Keratinocyte (primary cell): ENCODE data around the gene PGLYRP4. TPM values are rescaled to one million over a fixed set of nuclear protein-coding genes. Genes with fewer than 3 reads are reported as not detected.

ENCODE experiments used
- DNase-seq: peaks from one replicate; pipeline ENCODE4 v3.0.0-alpha.2; 2011; ENCODE audit warnings: low read depth, missing footprints, low spot score
- FAIRE-seq: peaks from 2 replicates; lab custom pipeline; 2011; peaks lifted over from hg19 to GRCh38; lab: Jason Lieb, UNC
- H2AFZ ChIP-seq: 2 replicates; pipeline ENCODE4 v1.6.0; 2012; ENCODE audit warnings: low read length, control low read depth, inconsistent platforms; ENCODE audit not compliant: control insufficient read depth
- H3K27ac ChIP-seq: 2 replicates; pipeline ENCODE4 v1.5.1; 2011; ENCODE audit warnings: low read length; ENCODE audit not compliant: control insufficient read depth, insufficient read depth
- H3K27me3 ChIP-seq: 3 replicates; pipeline ENCODE4 v1.6.0; 2011; ENCODE audit warnings: low read length; ENCODE audit not compliant: control insufficient read depth, insufficient read depth; ENCODE audit errors: extremely low read depth
- H3K36me3 ChIP-seq, 2 experiments: 2 replicates in 1 of 2; 3 replicates in 1 of 2; pipeline ENCODE4 v1.5.1; 2011; ENCODE audit warnings: low read length in 2 of 2, mild to moderate bottlenecking in 1 of 2; ENCODE audit not compliant: control insufficient read depth in 2 of 2, insufficient read depth in 2 of 2; ENCODE audit errors: extremely low read depth in 1 of 2
- H3K4me1 ChIP-seq: 3 replicates; pipeline ENCODE4 v1.5.1; 2011; ENCODE audit warnings: low read length; ENCODE audit not compliant: control insufficient read depth, insufficient read depth; ENCODE audit errors: extremely low read depth
- H3K4me2 ChIP-seq: 3 replicates; pipeline ENCODE4 v1.6.0; 2011; ENCODE audit warnings: low read depth, low read length; ENCODE audit not compliant: control insufficient read depth, insufficient read depth; ENCODE audit errors: extremely low read depth
- H3K4me3 ChIP-seq, 3 experiments: fragments of 200-600 bp in 1 of 3; sonication (generic) in 1 of 3; 2 replicates in 2 of 3; 3 replicates in 1 of 3; pipeline ENCODE4 v1.5.1; 2011 to 2016; ENCODE audit warnings: low read length in 3 of 3, mild to moderate bottlenecking in 3 of 3, control low read depth in 2 of 3, inconsistent platforms in 1 of 3, low read depth in 1 of 3, mixed read lengths in 1 of 3, mixed run types in 1 of 3, moderate library complexity in 1 of 3; ENCODE audit not compliant: control insufficient read depth in 2 of 3, insufficient read depth in 2 of 3; ENCODE audit errors: extremely low read depth in 1 of 3
- H3K79me2 ChIP-seq: 2 replicates; pipeline ENCODE4 v1.6.0; 2012; ENCODE audit warnings: low read length; ENCODE audit not compliant: control insufficient read depth, insufficient read depth
- H3K9ac ChIP-seq: 3 replicates; pipeline ENCODE4 v1.6.0; 2011; ENCODE audit warnings: low read length; ENCODE audit not compliant: control insufficient read depth, insufficient read depth; ENCODE audit errors: extremely low read depth
- H3K9me1 ChIP-seq: 3 replicates; pipeline ENCODE4 v1.6.0; 2011; ENCODE audit warnings: low read length; ENCODE audit not compliant: control insufficient read depth, insufficient read depth; ENCODE audit errors: extremely low read depth
- H3K9me3 ChIP-seq: 2 replicates; pipeline ENCODE4 v1.5.1; 2012; ENCODE audit warnings: low read depth, low read length; ENCODE audit not compliant: control insufficient read depth
- H4K20me1 ChIP-seq: 3 replicates; pipeline ENCODE4 v1.6.0; 2011; ENCODE audit warnings: low read length; ENCODE audit not compliant: control insufficient read depth, insufficient read depth; ENCODE audit errors: extremely low read depth
- CTCF ChIP-seq, 3 experiments: IDR thresholded peaks in 1 of 3; conservative IDR thresholded peaks in 1 of 3; optimal IDR thresholded peaks in 1 of 3; 2 replicates in 2 of 3; 3 replicates in 1 of 3; pipeline versions ENCODE3 to v1.5.1; 2011; ENCODE audit warnings: low read length in 3 of 3, mild to moderate bottlenecking in 3 of 3, moderate library complexity in 2 of 3, control low read depth in 1 of 3, inconsistent platforms in 1 of 3; ENCODE audit not compliant: insufficient read depth in 2 of 3; ENCODE audit errors: extremely low read depth in 1 of 3
- EZH2 ChIP-seq: IDR thresholded peaks from one replicate; pipeline ENCODE4 v1.6.1; 2012; ENCODE audit warnings: inconsistent platforms, mild to moderate bottlenecking, low read length, moderate library complexity
- dilution Hi-C: fragments of 300-500 bp; cut with MboI; formaldehyde crosslinking; loops from one replicate; pipeline ENCODE4 v1.7.0; 2020; ENCODE audit warnings: low sequenced_read_pairs; ENCODE audit not compliant: extremely low pct_ligation_motif_present
- polyA plus RNA-seq, 5 experiments: library from polyadenylated mRNA; depleted of rRNA in 3 of 5; stranded (reverse) in 3 of 5; stranded (forward) in 1 of 5; unstranded in 1 of 5; fragments of >200 nt; gene quantifications; 1 replicate in 1 of 5; 2 replicates in 3 of 5; 3 replicates in 1 of 5; pipeline versions ENCODE4 v1.2.1 to v1.2.3, GENCODE V29; 2011 to 2012; ENCODE audit warnings: missing spikeins in 2 of 5, low read depth in 1 of 5, low replicate concordance in 1 of 5
- small RNA-seq, 3 experiments: library from RNA; depleted of rRNA; stranded (forward); fragments of <200 nt; gene quantifications; one replicate each; pipeline ENCODE3, GENCODE V24; 2012; ENCODE audit warnings: low read depth in 3 of 3, low replicate concordance in 1 of 3; ENCODE audit not compliant: insufficient read length in 3 of 3

PGLYRP4 gene
- polyA plus RNA-seq, 1 donor (not counting 4 experiments of a cell fraction or from before 2014, with no cell fraction given): 3.8 TPM

- H3K9me1 ChIP-seq: no peaks in the 10 kb centered on the region
- no peaks in the 10 kb centered on the region for H3K79me2 ChIP-seq
- H3K4me2 ChIP-seq: peak overlapping the region; percentile 34
- TF ChIP-seq EZH2 (no peak), CTCF (optimal IDR thresholded peaks at IDR 0.05 in 1 of 3, IDR thresholded peaks at IDR 0.05 in 1 of 3, conservative IDR thresholded peaks at IDR 0.05 in 1 of 3; ENCODE audit: extremely low read depth in 1 of 3, insufficient read depth in 2 of 3, low read length in 3 of 3) (peak; percentile 93 to 97 (median 95))
- H3K9ac ChIP-seq: no peak overlapping the region
- FAIRE-seq (peak; percentile 97), DNase-seq (peak; percentile 57)
- dilution Hi-C loops: no loop called here
- H4K20me1 ChIP-seq: no peaks in the 10 kb centered on the region
- H3K27ac ChIP-seq: no peak overlapping the region
- no peak overlapping the region for H2AFZ ChIP-seq
- no peak overlapping the region for H3K4me3 ChIP-seq
- H3K36me3 ChIP-seq: no peaks in the 10 kb centered on the region
- H3K27me3 ChIP-seq: no peaks in the 10 kb centered on the region
- peaks cover 35% of the 10 kb centered on the region for H3K4me1 ChIP-seq
- H3K9me3 ChIP-seq: no peaks in the 10 kb centered on the region
Observed at GRCh38 chr1:153288634-153289275, 59.9 kb downstream of the PGLYRP4 start.

Small RNA genes within 50 kb of the gene (small RNA-seq; reads per million reads assigned to genes)
- 0 reads per million in 3 experiments for gene RNU6-160P
- 0 reads per million in 3 experiments for gene S100A15A

Other genes with a start within 250 kb of the PGLYRP4 start
- gene SPRR2F, start 235.3 kb downstream of the PGLYRP4 start, polyA plus RNA-seq: not detected in 3 replicates
- gene SPRR2G, start 198.0 kb downstream of the PGLYRP4 start, polyA plus RNA-seq: 0.73 to 6.2 TPM (median 3.3 TPM) in 3 replicates
- not detected in 3 replicates for gene LELP1, start 145.4 kb downstream of the PGLYRP4 start, polyA plus RNA-seq
- gene PRR9, start 131.3 kb downstream of the PGLYRP4 start, polyA plus RNA-seq: 2.6 to 6.6 TPM (median 2.8 TPM) in 3 replicates
- gene LORICRIN, start 89.2 kb downstream of the PGLYRP4 start, polyA plus RNA-seq: not detected in 3 replicates
- 0.93 to 1.9 TPM (median 1.0 TPM) in 3 replicates for gene PGLYRP3, start 35.9 kb downstream of the PGLYRP4 start, polyA plus RNA-seq
- 238 to 1,827 TPM (median 297 TPM) in 3 replicates for gene S100A9, start 9.0 kb upstream of the PGLYRP4 start, polyA plus RNA-seq
- gene S100A12, start 26.8 kb upstream of the PGLYRP4 start, polyA plus RNA-seq: 0.65 to 6.3 TPM (median 1.5 TPM) in 3 replicates
- gene S100A8, start 42.2 kb upstream of the PGLYRP4 start, polyA plus RNA-seq: 99.7 to 1,918 TPM (median 403 TPM) in 3 replicates
- 0.01 TPM in 1 of 3 replicates, not detected in the others for gene S100A7A, start 67.7 kb upstream of the PGLYRP4 start, polyA plus RNA-seq
- gene S100A7, start 111.8 kb upstream of the PGLYRP4 start, polyA plus RNA-seq: 13.1 to 31.2 TPM (median 16.0 TPM) in 3 replicates
- gene S100A6, start 187.2 kb upstream of the PGLYRP4 start, polyA plus RNA-seq: 1,608 to 5,801 TPM (median 2,598 TPM) in 3 replicates
- 0.20 to 0.76 TPM (median 0.24 TPM) in 3 replicates for gene S100A5, start 192.1 kb upstream of the PGLYRP4 start, polyA plus RNA-seq
- gene S100A4, start 197.0 kb upstream of the PGLYRP4 start, polyA plus RNA-seq: 21.4 to 40.2 TPM (median 26.7 TPM) in 3 replicates
- 12.6 to 24.0 TPM (median 15.1 TPM) in 3 replicates for gene S100A3, start 200.4 kb upstream of the PGLYRP4 start, polyA plus RNA-seq
- 10,013 to 12,757 TPM (median 12,412 TPM) in 3 replicates for gene S100A2, start 217.0 kb upstream of the PGLYRP4 start, polyA plus RNA-seq